H1 (cell line): ENCODE measurements around the gene CXXC5. TPM values are rescaled to one million over a fixed set of nuclear protein-coding genes. Genes with fewer than 3 reads are reported as not detected.
A peak's percentile ranks its signal among the peaks of the same experiment; 100 is the strongest.

Experiments
- CTCF ChIA-PET: fragments of 300-600 bp; sonication (Branson Sonifier 250); formaldehyde crosslinking; loops from one replicate; lab custom pipeline; 2021; ENCODE audit not compliant: partially characterized antibody; lab: Charles Lee
- POLR2A ChIA-PET: fragments of 300-600 bp; sonication (Branson Sonifier 250); formaldehyde crosslinking; loops from one replicate; lab custom pipeline; 2021; ENCODE audit warnings: inconsistent platforms; ENCODE audit not compliant: partially characterized antibody; lab: Charles Lee
- DNase-seq, 2 experiments: peaks; one replicate each; pipeline versions ENCODE4 v3.0.0 to v3.0.0-alpha.2; 2010 to 2022; ENCODE audit warnings: low spot score in 2 of 2, low read depth in 1 of 2, mixed read lengths in 1 of 2
- FAIRE-seq: peaks from 2 replicates; lab custom pipeline; 2011; peaks lifted over from hg19 to GRCh38; lab: Jason Lieb, UNC
- H2AFZ ChIP-seq: 2 replicates; pipeline ENCODE4 v1.8.1; 2012; ENCODE audit warnings: low read length, inconsistent platforms
- H2AK5ac ChIP-seq: 2 replicates; pipeline ENCODE4 v1.6.1; 2013; ENCODE audit warnings: low read depth, low read length
- H2BK120ac ChIP-seq: replicated peaks from 2 replicates; pipeline ENCODE3; 2013; ENCODE audit warnings: low read depth, low read length, inconsistent platforms
- H2BK12ac ChIP-seq: 2 replicates; pipeline ENCODE4 v1.6.1; 2013; ENCODE audit warnings: low read depth, low read length
- H2BK15ac ChIP-seq: 2 replicates; pipeline ENCODE4 v1.6.1; 2013; ENCODE audit warnings: low read length
- H2BK20ac ChIP-seq: 2 replicates; pipeline ENCODE4 v1.6.1; 2013; ENCODE audit warnings: low read length
- H2BK5ac ChIP-seq: 2 replicates; pipeline ENCODE4 v1.6.1; 2013; ENCODE audit warnings: low read depth, low read length
- H3K14ac ChIP-seq: 2 replicates; pipeline ENCODE4 v1.6.1; 2013; ENCODE audit warnings: inconsistent platforms; ENCODE audit not compliant: insufficient read length
- H3K18ac ChIP-seq: 2 replicates; pipeline ENCODE4 v1.6.1; 2013; ENCODE audit warnings: low read length; ENCODE audit errors: extremely low read depth
- H3K23ac ChIP-seq: 2 replicates; pipeline ENCODE4 v1.6.1; 2013; ENCODE audit warnings: inconsistent platforms; ENCODE audit not compliant: insufficient read length
- H3K23me2 ChIP-seq: 2 replicates; pipeline ENCODE4 v1.6.1; 2013; ENCODE audit warnings: low read depth, low read length
- H3K27ac ChIP-seq: 2 replicates; pipeline ENCODE4 v1.6.1; 2011; ENCODE audit warnings: low read depth, low read length, inconsistent platforms
- H3K27me3 ChIP-seq, 4 experiments: replicated peaks in 1 of 4; 1 replicate in 1 of 4; 2 replicates in 3 of 4; pipeline versions ENCODE4 v1.6.1 to v1.8.1; 2011 to 2013; ENCODE audit warnings: low read length in 3 of 4, mild to moderate bottlenecking in 3 of 4, inconsistent platforms in 2 of 4, mixed read lengths in 2 of 4, moderate library complexity in 1 of 4; ENCODE audit not compliant: control insufficient read depth in 3 of 4, insufficient read depth in 3 of 4; ENCODE audit errors: extremely low read depth in 1 of 4
- H3K36me3 ChIP-seq, 4 experiments: 2 replicates each; pipeline versions ENCODE4 v1.6.1 to v1.8.1; 2011 to 2013; ENCODE audit warnings: mild to moderate bottlenecking in 4 of 4, low read length in 3 of 4, moderate library complexity in 2 of 4, control low read depth in 1 of 4, inconsistent platforms in 1 of 4; ENCODE audit not compliant: insufficient read depth in 4 of 4, control insufficient read depth in 2 of 4
- H3K4ac ChIP-seq: replicated peaks from 2 replicates; pipeline ENCODE3; 2013; ENCODE audit warnings: low read length, low read depth, mixed read lengths, inconsistent platforms; ENCODE audit not compliant: insufficient read length
- H3K4me1 ChIP-seq, 4 experiments: replicated peaks in 1 of 4; 1 replicate in 1 of 4; 2 replicates in 3 of 4; pipeline versions ENCODE4 v1.6.1 to v1.8.1; 2011 to 2013; ENCODE audit warnings: low read length in 3 of 4, inconsistent platforms in 2 of 4, mixed read lengths in 1 of 4; ENCODE audit not compliant: insufficient read depth in 4 of 4, control insufficient read depth in 3 of 4
- H3K4me2 ChIP-seq, 2 experiments: 2 replicates each; pipeline versions ENCODE4 v1.6.1 to v1.8.1; 2011 to 2013; ENCODE audit warnings: low read depth in 2 of 2, low read length in 2 of 2, control low read depth in 1 of 2, inconsistent platforms in 1 of 2, mild to moderate bottlenecking in 1 of 2; ENCODE audit not compliant: insufficient read depth in 1 of 2
- H3K4me3 ChIP-seq, 4 experiments: fragments of 200-600, 300-600 bp in 1 of 4; sonication (generic), shearing (Covaris generic), sonication (Bioruptor Twin) in 1 of 4; 2 replicates each; pipeline versions ENCODE4 v1.5.1 to v1.8.1; 2011 to 2016; ENCODE audit warnings: low read length in 4 of 4, low read depth in 3 of 4, control low read depth in 2 of 4, inconsistent platforms in 2 of 4, mild to moderate bottlenecking in 2 of 4, mixed read lengths in 1 of 4, moderate library complexity in 1 of 4; ENCODE audit not compliant: insufficient read depth in 2 of 4; ENCODE audit errors: extremely low read depth in 1 of 4
- H3K56ac ChIP-seq: replicated peaks from 2 replicates; pipeline ENCODE3; 2013; ENCODE audit warnings: low read depth, mild to moderate bottlenecking, mixed read lengths, low read length, inconsistent platforms; ENCODE audit not compliant: insufficient read length
- H3K79me1 ChIP-seq: 2 replicates; pipeline ENCODE4 v1.6.1; 2013; ENCODE audit warnings: low read depth, low read length, control low read depth
- H3K79me2 ChIP-seq, 2 experiments: 2 replicates each; pipeline versions ENCODE4 v1.6.1 to v1.8.1; 2012 to 2013; ENCODE audit warnings: low read length in 2 of 2, mild to moderate bottlenecking in 2 of 2, inconsistent platforms in 1 of 2; ENCODE audit not compliant: insufficient read depth in 2 of 2, control insufficient read depth in 1 of 2
- H3K9ac ChIP-seq, 4 experiments: replicated peaks in 1 of 4; 1 replicate in 1 of 4; 2 replicates in 3 of 4; pipeline versions ENCODE4 v1.6.1 to v1.8.1; 2011 to 2013; ENCODE audit warnings: low read depth in 3 of 4, low read length in 3 of 4, control low read depth in 2 of 4, mild to moderate bottlenecking in 2 of 4, moderate library complexity in 2 of 4, inconsistent platforms in 1 of 4; ENCODE audit errors: extremely low read depth in 1 of 4
- H3K9me3 ChIP-seq, 2 experiments: 2 replicates each; pipeline versions ENCODE4 v1.6.1 to v1.8.1; 2012 to 2013; ENCODE audit warnings: mild to moderate bottlenecking in 2 of 2, moderate library complexity in 2 of 2, control low read depth in 1 of 2, inconsistent platforms in 1 of 2, low read depth in 1 of 2, low read length in 1 of 2, mixed read lengths in 1 of 2; ENCODE audit not compliant: insufficient read depth in 2 of 2
- H4K20me1 ChIP-seq, 2 experiments: replicated peaks in 1 of 2; 2 replicates each; pipeline versions ENCODE3 to v1.8.1; 2011 to 2013; ENCODE audit warnings: inconsistent platforms in 2 of 2, low read length in 2 of 2, mild to moderate bottlenecking in 1 of 2; ENCODE audit not compliant: insufficient read depth in 2 of 2, control insufficient read depth in 1 of 2
- H4K5ac ChIP-seq: 2 replicates; pipeline ENCODE4 v1.6.1; 2013; ENCODE audit warnings: low read length, low read depth, mixed read lengths, inconsistent platforms; ENCODE audit not compliant: insufficient read length
- H4K8ac ChIP-seq: 2 replicates; pipeline ENCODE4 v1.8.0; 2013; ENCODE audit warnings: mild to moderate bottlenecking, moderate library complexity, low read length, inconsistent platforms; ENCODE audit not compliant: insufficient read depth; ENCODE audit errors: extremely low read depth
- H4K91ac ChIP-seq: replicated peaks from 2 replicates; pipeline ENCODE3; 2013; ENCODE audit warnings: low read length, mixed read lengths, inconsistent platforms; ENCODE audit not compliant: insufficient read length
- ATF3 ChIP-seq: IDR thresholded peaks from 2 replicates; pipeline ENCODE4 v1.6.1; 2011; ENCODE audit warnings: low read depth, mild to moderate bottlenecking, low read length; ENCODE audit not compliant: insufficient read depth
- E2F6 ChIP-seq: IDR thresholded peaks from 2 replicates; pipeline ENCODE4 v1.6.1; 2012; ENCODE audit warnings: inconsistent platforms
- EGR1 ChIP-seq: IDR thresholded peaks from 2 replicates; pipeline ENCODE4 v1.6.1; 2011; ENCODE audit warnings: low read depth, low read length, borderline replicate concordance
- EP300 ChIP-seq, 2 experiments: IDR thresholded peaks; 1 replicate in 1 of 2; 2 replicates in 1 of 2; pipeline ENCODE4 v1.6.1; 2011 to 2012; ENCODE audit warnings: low read depth in 2 of 2, low read length in 2 of 2, mild to moderate bottlenecking in 2 of 2, borderline replicate concordance in 1 of 2, inconsistent platforms in 1 of 2, moderate library complexity in 1 of 2
- GTF2F1 ChIP-seq: IDR thresholded peaks from 2 replicates; pipeline ENCODE4 v1.6.1; 2012; ENCODE audit warnings: low read depth, low read length, improper control_type of control experiment, borderline replicate concordance
- MAFK ChIP-seq: IDR thresholded peaks from 2 replicates; pipeline ENCODE4 v1.6.1; 2012; ENCODE audit warnings: low read depth, mild to moderate bottlenecking, improper control_type of control experiment, low read length
- PHF8 ChIP-seq: fragments of 200-600 bp; sonication (generic); conservative IDR thresholded peaks from 2 replicates; pipeline ENCODE4 v1.7.1; 2012; ENCODE audit warnings: low read depth, mild to moderate bottlenecking, inconsistent platforms, low read length, moderate library complexity
- SIN3A ChIP-seq, 2 experiments: IDR thresholded peaks in 1 of 2; conservative IDR thresholded peaks in 1 of 2; 2 replicates each; pipeline ENCODE4 v1.6.1; 2011 to 2012; ENCODE audit warnings: low read length in 2 of 2, improper control_type of control experiment in 1 of 2, low read depth in 1 of 2, mild to moderate bottlenecking in 1 of 2
- WGBS, 2 experiments: shearing (Covaris generic) in 1 of 2; methylation state at CpG; one replicate each; pipeline versions ENCODE4 v1.1.6 to v1.1.7; 2013 to 2015; ENCODE audit warnings: low lambda C conversion rate in 2 of 2, mixed read lengths in 2 of 2, inconsistent platforms in 1 of 2, low coverage in 1 of 2, missing lambda C conversion rate in 1 of 2; ENCODE audit not compliant: insufficient replicate concordance in 2 of 2, insufficient coverage in 1 of 2, insufficient read length in 1 of 2; ENCODE audit errors: extremely low coverage in 1 of 2, missing lambda C conversion rate in 1 of 2; 5-methylcytosine and 5-hydroxymethylcytosine counted together
- polyA plus RNA-seq, 7 experiments: library from polyadenylated mRNA; depleted of rRNA in 3 of 7; stranded (reverse) in 5 of 7; unstranded in 2 of 7; fragments of >200 nt in 5 of 7; fragments of 200-250 nt in 2 of 7; gene quantifications; 1 replicate in 5 of 7; 2 replicates in 1 of 7; 4 replicates in 1 of 7; pipeline versions ENCODE4 v1.2.1 to v1.2.3, GENCODE V29; 2011 to 2013; ENCODE audit warnings: missing spikeins in 2 of 7, mixed read lengths in 2 of 7
- total RNA-seq: library from RNA; stranded (reverse); fragmentation: NEBNext Ultra II Directional; extraction: Animal tissue kit (Norgen Biotek cat#: 25700); gene quantifications from 2 replicates; pipeline ENCODE4 v1.2.1, GENCODE V29; 2021

The CXXC5 gene
- total and polyA plus RNA-seq, 2 of the 8 experiments (the other 6 are each of a cell fraction or from before 2014, with no cell fraction given): 61.4 to 74.0 TPM

- Histone ChIP-seq H4K20me1 (peaks cover 20 to 46% of the 10 kb centered on the region in 2 experiments), H3K4me1 (peaks cover 28 to 57% (median 47%) of the 10 kb centered on the region in 4 experiments), H2BK20ac (no peak overlapping the region), H2AK5ac (0 out of 2 replicates have a peak overlapping the region, but pooled peaks have one; percentile 40), H3K27ac (no peak overlapping the region), H4K5ac (no peak overlapping the region), H3K23me2 (no peaks in the 10 kb centered on the region), H2AFZ (no peak overlapping the region), H3K18ac (peak overlapping the region; percentile 3; the same call in 1 of the 2 replicates), H3K23ac (no peak overlapping the region), H2BK12ac (peak overlapping the region; percentile 86; the same call in 1 of the 2 replicates), H3K36me3 (peaks cover 2 to 14% (median 10%) of the 10 kb centered on the region in 4 experiments; a peak in 5 of 8 replicates), H3K9me3 (no peaks in the 10 kb centered on the region), H3K4ac (no peak overlapping the region), H3K4me2 (peak overlapping the region in 1 of 2 experiments; percentile 4; a peak in 2 of 4 replicates), H2BK120ac (no peak overlapping the region), H4K8ac (no peak overlapping the region; the same call in 1 of the 2 replicates), H3K79me2 (peaks cover 0 to 6% of the 10 kb centered on the region in 2 experiments; a peak in 1 of 4 replicates), H3K14ac (no peak overlapping the region), H4K91ac (no peak overlapping the region), H3K9ac (no peak overlapping the region; a peak in 1 of 7 replicates), H3K27me3 (no peaks in the 10 kb centered on the region), H2BK5ac (peak overlapping the region; percentile 12; the same call in 1 of the 2 replicates), H3K56ac (no peak overlapping the region), H3K4me3 (no peak overlapping the region), H2BK15ac (peak overlapping the region; percentile 48; the same call in 1 of the 2 replicates), H3K79me1 (peaks cover 7% of the 10 kb centered on the region)
- 55% methylated on average over 20 of the region's 20 CpGs; no CpG with 5 or more reads in 1 of the 2 experiments for WGBS, 2 experiments
- ChIA-PET CTCF (interaction anchor here (0.5 to 5.5 kb wide), 21 partner anchors 10 to 261 kb away, joined by 3 to 38 read pairs (median 7); no protein-coding TSS in a partner anchor), POLR2A (interaction anchor here (1.1 to 9.8 kb wide), 12 partner anchors 9 to 40 kb away, joined by 3 to 76 read pairs (median 6); partner anchors contain the start of gene CXXC5)
- DNase-seq (no peak), FAIRE-seq (no peak)
- TF ChIP-seq E2F6 (no peak), EGR1 (no peak), GTF2F1 (no peak), ATF3 (no peak), MAFK (no peak), PHF8 (no peak), EP300 (IDR thresholded peaks at IDR 0.05; ENCODE audit: borderline replicate concordance in 1 of 2, low read depth in 2 of 2, low read length in 2 of 2) (no peak), SIN3A (conservative IDR thresholded peaks at IDR 0.05 in 1 of 2, IDR thresholded peaks at IDR 0.05 in 1 of 2; ENCODE audit: low read depth in 1 of 2, low read length in 2 of 2) (no peak)
Measured at GRCh38 chr5:139683295-139684271, 35.4 kb downstream of the CXXC5 start.
